ENCODE measurements around the gene GPN1.
A peak's percentile ranks its signal among the peaks of the same experiment; 100 is the strongest.
"Not testable (repeated sequence)": the region's sequence is repeated elsewhere in the genome, so short reads cannot be mapped to it uniquely, and the experiment has no call there.

Gene GPN1

GRCh38 chr2:27672723-27673486 is 44.1 kb downstream of the GPN1 start:
- DNase-seq, result no peak

- no peak for DNase-seq
Measured at GRCh38 chr2:27680571-27680970, 51.7 kb downstream of the GPN1 start.

GRCh38 chr2:27681841-27682240 is 53.0 kb downstream of the GPN1 start:
- DNase-seq, result no peak

GRCh38 chr2:27682334-27682771 is 53.5 kb downstream of the GPN1 start:
- DNase-seq, result not testable (repeated sequence)

GRCh38 chr2:27683390-27684071 is 54.7 kb downstream of the GPN1 start:
- peak; percentile 92 for DNase-seq

- DNase-seq, result not testable (repeated sequence)
Measured at GRCh38 chr2:27685006-27685405, 56.2 kb downstream of the GPN1 start.

- DNase-seq, result no peak
Measured at GRCh38 chr2:27685577-27685976, 56.7 kb downstream of the GPN1 start.

- no peak for DNase-seq
Measured at GRCh38 chr2:27687232-27687631, 58.4 kb downstream of the GPN1 start.

GRCh38 chr2:27689424-27689823 is 60.6 kb downstream of the GPN1 start:
- no peak for DNase-seq

- no peak for DNase-seq
Measured at GRCh38 chr2:27690052-27690451, 61.2 kb downstream of the GPN1 start.

GRCh38 chr2:27697660-27698059 is 68.8 kb downstream of the GPN1 start:
- DNase-seq, result no peak

All from NCI-H510A treated with DMSO at 0.1 percent for 48 hours (cell line).